Stomach (tissue), 9 donors: ENCODE results near the gene NLRP12. TPM values are rescaled to one million over a fixed set of nuclear protein-coding genes. Genes with fewer than 3 reads are reported as not detected.
"Not testable (repeated sequence)": the region's sequence is repeated elsewhere in the genome, so short reads cannot be mapped to it uniquely, and the experiment has no call there.

Source experiments
- DNase-seq, 2 donors: peaks; one replicate each; pipeline versions ENCODE4 v3.0.0 to v3.0.0-alpha.2; 2013 to 2019
- H3K27ac ChIP-seq, 5 donors: fragments of 200-600 bp in 4 of 5; sonication (generic) in 4 of 5; one replicate each; pipeline ENCODE4 v1.5.1; 2013 to 2019; ENCODE audit warnings: mild to moderate bottlenecking in 1 of 5, moderate library complexity in 1 of 5
- H3K27me3 ChIP-seq, 3 donors: fragments of 200-600 bp; sonication (generic); one replicate each; pipeline ENCODE4 v1.5.1; 2017 to 2019; ENCODE audit warnings: mixed run types in 1 of 3
- H3K36me3 ChIP-seq, 4 donors: fragments of 200-600 bp; sonication (generic); 1 replicate in 3 of 4; 2 replicates in 1 of 4; pipeline ENCODE4 v1.5.1; 2016 to 2019
- H3K4me1 ChIP-seq, 4 donors: fragments of 200-600 bp; sonication (generic); one replicate each; pipeline ENCODE4 v1.5.1; 2016 to 2019
- H3K4me3 ChIP-seq, 4 donors: fragments of 200-600 bp; sonication (generic) in 3 of 4; one replicate each; pipeline ENCODE4 v1.5.1; 2016 to 2019; ENCODE audit warnings: mild to moderate bottlenecking in 1 of 4
- H3K9me3 ChIP-seq, 4 donors: fragments of 200-600 bp; sonication (generic); one replicate each; pipeline ENCODE4 v1.5.1; 2016 to 2019
- CTCF ChIP-seq, 7 experiments: fragments of 450-650 bp in 4 of 7; fragments of 200-600 bp in 3 of 7; sonication (generic) in 3 of 7; IDR thresholded peaks; one replicate each; pipeline ENCODE4 v1.5.1; 2016 to 2019; ENCODE audit warnings: antibody characterized with exemption in 7 of 7, control low read depth in 2 of 7, mild to moderate bottlenecking in 1 of 7
- EP300 ChIP-seq: sonication (generic); formaldehyde crosslinking; IDR thresholded peaks from one replicate; pipeline ENCODE4 v1.6.1; 2017; ENCODE audit warnings: antibody characterized with exemption
- POLR2A ChIP-seq, 4 donors: fragments of 450-650 bp; IDR thresholded peaks; one replicate each; pipeline ENCODE4 v1.6.1; 2016; ENCODE audit warnings: antibody characterized with exemption in 4 of 4, control low read depth in 2 of 4, mild to moderate bottlenecking in 1 of 4, moderate library complexity in 1 of 4
- POLR2AphosphoS5 ChIP-seq, 3 donors: sonication (generic); formaldehyde crosslinking; IDR thresholded peaks; one replicate each; pipeline ENCODE4 v1.6.1; 2016; ENCODE audit warnings: antibody characterized with exemption in 3 of 3
- WGBS, 5 donors: extraction: QIAGEN DNeasy Blood & Tissue Kit in 3 of 5; methylation state at CpG; one replicate each; pipeline versions ENCODE4 v1.1.5 to v1.1.7; 2013 to 2018; 5-methylcytosine and 5-hydroxymethylcytosine counted together
- intact Hi-C: fragments of 100-400 bp; cut with DNase I; formaldehyde crosslinking; loops from one replicate; pipeline ENCODE4 v1.15.1; 2023; ENCODE audit warnings: low total_unique reads
- polyA plus RNA-seq, 3 donors: library from polyadenylated mRNA; stranded (reverse); fragments of 200-250 nt; gene quantifications; one replicate each; pipeline ENCODE4 v1.2.3, GENCODE V29; 2013
- small RNA-seq, 4 donors: library from RNA; depleted of rRNA; stranded (forward); fragments of <200 nt; gene quantifications; one replicate each; pipeline ENCODE3, GENCODE V24; 2016
- total RNA-seq, 5 donors: library from RNA; depleted of rRNA; stranded (reverse); fragments of >200 nt; gene quantifications; one replicate each; pipeline versions ENCODE4 v1.1.0 to v1.2.3, GENCODE V29; 2014 to 2016
- donor health status: healthy with polysubstance abuse.
- donor health status: Bipolar disorder and iron deficiency.
- donor health status: healthy.

The NLRP12 gene
- total and polyA plus RNA-seq, 8 donors: 0.05 to 0.18 (median 0.06) TPM; not detected in 5

- intact Hi-C loops: no loop called here
- DNase-seq: no peak
- H3K27ac ChIP-seq: no peak overlapping the region
- peaks cover 0 to 49% (median 0%) of the 10 kb centered on the region in 3 donors for H3K27me3 ChIP-seq
- H3K4me1 ChIP-seq: peaks cover 0 to 4% (median 0%) of the 10 kb centered on the region in 4 donors
- H3K36me3 ChIP-seq: no peaks in the 10 kb centered on the region
- 93 to 96% (median 94%) methylated on average over 26 to 27 of the region's 27 CpGs for WGBS, 5 donors
- TF ChIP-seq POLR2AphosphoS5 (IDR thresholded peaks at IDR 0.05) (no peak), CTCF (IDR thresholded peaks at IDR 0.05) (no peak), EP300 (no peak), POLR2A (IDR thresholded peaks at IDR 0.05) (no peak)
- no peaks in the 10 kb centered on the region for H3K9me3 ChIP-seq
- H3K4me3 ChIP-seq: no peak overlapping the region
Measured at GRCh38 chr19:53768401-53768800, 55.7 kb downstream of the NLRP12 start.

GRCh38 chr19:53758991-53759390 lies 65.1 kb downstream of the NLRP12 start:
- H3K27ac ChIP-seq, H3K36me3 ChIP-seq, intact Hi-C loops, H3K9me3 ChIP-seq, DNase-seq, H3K4me3 ChIP-seq, H3K27me3 ChIP-seq, H3K4me1 ChIP-seq: not testable (repeated sequence)
- 78 to 91% (median 85%) methylated on average over 2 of the region's 2 CpGs for WGBS, 5 donors

Small RNA genes within 50 kb of the gene (small RNA-seq; reads per million reads assigned to genes)
- gene AC008753.1 (0 reads per million in 4 donors), gene MIR1283-2 (0 reads per million in 4 donors), gene MIR371A (0 reads per million in 4 donors), gene MIR372 (0 reads per million in 4 donors), gene MIR373 (0 reads per million in 4 donors), gene MIR516A1 (0 reads per million in 4 donors), gene MIR516A2 (0 reads per million in 4 donors), gene MIR519A1 (0 reads per million in 4 donors), gene MIR521-1 (0 reads per million in 4 donors), gene MIR527 (0 reads per million in 4 donors), gene RNU6-1041P (0 reads per million in 4 donors), gene RNU6-165P (0 reads per million in 4 donors), gene RNU6-751P (0 reads per million in 4 donors), gene RNU6-982P (0 reads per million in 4 donors)

Other genes with a start within 250 kb of the NLRP12 start
- 1 to 10 TPM in 1 of 5 donors, not detected in 4; 1.5 TPM for gene DPRX, start 192.3 kb downstream of the NLRP12 start, total RNA-seq
- gene DPRX, start 192.3 kb downstream of the NLRP12 start, polyA plus RNA-seq: not detected
- gene MYADM, start 43.6 kb upstream of the NLRP12 start, total RNA-seq: 100 to 1,000 TPM in 2 of 5 donors, 10 to 100 TPM in 3; 20.7 to 195 (median 72.8) TPM
- gene MYADM, start 43.6 kb upstream of the NLRP12 start, polyA plus RNA-seq: 10 to 100 TPM; 24.0 to 28.9 (median 24.5) TPM
- not detected for gene PRKCG, start 57.9 kb upstream of the NLRP12 start, total RNA-seq
- gene PRKCG, start 57.9 kb upstream of the NLRP12 start, polyA plus RNA-seq: under 1 TPM in 2 of 3 donors, not detected in 1; 0.25 to 0.30 TPM
- not detected for gene CACNG7, start 85.0 kb upstream of the NLRP12 start, total RNA-seq
- under 1 TPM in 1 of 3 donors, not detected in 2; 0.05 TPM for gene CACNG7, start 85.0 kb upstream of the NLRP12 start, polyA plus RNA-seq
- gene CACNG8, start 138.6 kb upstream of the NLRP12 start, total RNA-seq: under 1 TPM in 2 of 5 donors, not detected in 3; under 0.01 to 0.45 TPM
- under 1 TPM in 2 of 3 donors, not detected in 1; under 0.01 to 0.03 TPM for gene CACNG8, start 138.6 kb upstream of the NLRP12 start, polyA plus RNA-seq
- under 1 TPM in 1 of 5 donors, not detected in 4; 0.58 TPM for gene CACNG6, start 167.3 kb upstream of the NLRP12 start, total RNA-seq
- gene CACNG6, start 167.3 kb upstream of the NLRP12 start, polyA plus RNA-seq: under 1 TPM in 2 of 3 donors, not detected in 1; 0.13 to 0.46 TPM
- gene VSTM1, start 239.6 kb upstream of the NLRP12 start, total RNA-seq: not detected
- not detected for gene VSTM1, start 239.6 kb upstream of the NLRP12 start, polyA plus RNA-seq